ENCODE data around the gene ST3GAL2.
"Not testable (repeated sequence)": the region's sequence is repeated elsewhere in the genome, so short reads cannot be mapped to it uniquely, and the experiment has no call there.

Gene ST3GAL2

DNA sequence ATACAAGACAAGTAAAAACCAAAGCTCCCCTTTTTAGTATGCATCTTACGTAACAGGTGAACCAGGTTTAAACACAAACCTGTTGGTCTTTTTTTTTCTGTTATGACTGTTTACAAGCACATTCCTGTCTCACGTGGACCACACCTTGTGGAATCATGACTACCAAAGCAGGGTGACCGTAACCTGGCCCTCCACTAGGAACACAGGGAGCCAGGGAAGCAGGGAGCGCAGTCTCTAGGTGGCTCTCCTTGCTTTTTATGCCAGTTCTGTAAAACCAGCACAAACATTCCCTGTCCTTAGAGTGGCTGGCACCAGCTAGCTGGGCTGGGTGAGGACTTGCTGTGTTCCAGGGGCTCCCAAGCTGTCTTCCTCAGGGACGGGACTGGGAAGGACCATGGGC lies 48.1 kb downstream of the ST3GAL2 start:
- no peak for DNase-seq
- peaks cover 45% of the 10 kb centered on the region for H3K36me3 Mint-ChIP-seq (ENCODE audit: low read depth)
- H3K27me3 Mint-ChIP-seq (ENCODE audit: low read depth, poor library complexity): no peaks in the 10 kb centered on the region
- H3K27ac Mint-ChIP-seq: peak overlapping the region; percentile 57
- TF ChIP-seq, protein P1, sequence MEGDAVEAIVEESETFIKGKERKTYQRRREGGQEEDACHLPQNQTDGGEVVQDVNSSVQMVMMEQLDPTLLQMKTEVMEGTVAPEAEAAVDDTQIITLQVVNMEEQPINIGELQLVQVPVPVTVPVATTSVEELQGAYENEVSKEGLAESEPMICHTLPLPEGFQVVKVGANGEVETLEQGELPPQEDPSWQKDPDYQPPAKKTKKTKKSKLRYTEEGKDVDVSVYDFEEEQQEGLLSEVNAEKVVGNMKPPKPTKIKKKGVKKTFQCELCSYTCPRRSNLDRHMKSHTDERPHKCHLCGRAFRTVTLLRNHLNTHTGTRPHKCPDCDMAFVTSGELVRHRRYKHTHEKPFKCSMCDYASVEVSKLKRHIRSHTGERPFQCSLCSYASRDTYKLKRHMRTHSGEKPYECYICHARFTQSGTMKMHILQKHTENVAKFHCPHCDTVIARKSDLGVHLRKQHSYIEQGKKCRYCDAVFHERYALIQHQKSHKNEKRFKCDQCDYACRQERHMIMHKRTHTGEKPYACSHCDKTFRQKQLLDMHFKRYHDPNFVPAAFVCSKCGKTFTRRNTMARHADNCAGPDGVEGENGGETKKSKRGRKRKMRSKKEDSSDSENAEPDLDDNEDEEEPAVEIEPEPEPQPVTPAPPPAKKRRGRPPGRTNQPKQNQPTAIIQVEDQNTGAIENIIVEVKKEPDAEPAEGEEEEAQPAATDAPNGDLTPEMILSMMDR (IDR thresholded peaks at IDR 0.05): no peak
- no peak overlapping the region for H3K4me3 Mint-ChIP-seq
- no peaks in the 10 kb centered on the region for H3K9me3 Mint-ChIP-seq
- no peaks in the 10 kb centered on the region for H3K4me1 Mint-ChIP-seq

DNA sequence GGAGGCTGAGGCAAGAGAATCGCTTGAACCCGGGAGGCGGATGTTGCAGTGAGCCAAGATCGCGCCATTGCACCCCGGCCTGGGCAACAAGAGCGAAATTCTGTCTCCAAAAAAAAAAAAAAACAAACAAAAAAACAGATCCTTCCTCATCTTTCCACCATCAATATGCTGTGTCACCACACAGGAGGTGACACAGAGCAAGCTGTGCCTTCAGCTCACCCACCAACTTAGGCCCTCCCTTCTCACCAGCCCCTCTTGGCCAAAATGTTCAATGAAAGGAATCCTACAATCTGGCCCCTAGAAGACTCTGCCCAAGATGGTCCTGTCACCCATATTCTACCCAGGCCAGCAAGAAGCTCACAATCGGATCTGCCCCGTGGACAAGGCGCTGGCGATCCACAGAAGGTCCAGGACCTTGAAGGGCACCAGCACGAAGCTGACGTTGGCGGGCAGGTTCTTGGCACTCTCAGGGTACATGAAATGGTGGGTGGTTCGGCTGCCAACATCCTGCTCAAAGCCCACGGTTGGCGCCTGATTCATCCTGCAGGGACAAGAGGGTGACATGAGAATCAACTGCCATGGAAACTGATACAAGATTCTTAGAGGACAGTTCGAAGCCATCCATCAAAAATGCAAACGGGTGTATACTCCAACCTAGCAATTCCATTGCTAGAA lies 50.8 kb downstream of the ST3GAL2 start:
- no peak overlapping the region for H3K4me3 Mint-ChIP-seq
- H3K27me3 Mint-ChIP-seq (ENCODE audit: low read depth, poor library complexity): no peaks in the 10 kb centered on the region
- H3K4me1 Mint-ChIP-seq: no peaks in the 10 kb centered on the region
- TF ChIP-seq, protein P1 (IDR thresholded peaks at IDR 0.05): no peak
- H3K9me3 Mint-ChIP-seq: no peaks in the 10 kb centered on the region
- H3K27ac Mint-ChIP-seq: peak overlapping the region; percentile 3
- DNase-seq: no peak
- H3K36me3 Mint-ChIP-seq (ENCODE audit: low read depth): peaks cover 52% of the 10 kb centered on the region

GRCh38 chr16:70386289-70386986 lies 52.5 kb downstream of the ST3GAL2 start:
- H3K27me3 Mint-ChIP-seq (ENCODE audit: low read depth, poor library complexity); H3K27ac Mint-ChIP-seq: not testable (repeated sequence)
- peaks cover 52% of the 10 kb centered on the region for H3K36me3 Mint-ChIP-seq (ENCODE audit: low read depth)

DNA sequence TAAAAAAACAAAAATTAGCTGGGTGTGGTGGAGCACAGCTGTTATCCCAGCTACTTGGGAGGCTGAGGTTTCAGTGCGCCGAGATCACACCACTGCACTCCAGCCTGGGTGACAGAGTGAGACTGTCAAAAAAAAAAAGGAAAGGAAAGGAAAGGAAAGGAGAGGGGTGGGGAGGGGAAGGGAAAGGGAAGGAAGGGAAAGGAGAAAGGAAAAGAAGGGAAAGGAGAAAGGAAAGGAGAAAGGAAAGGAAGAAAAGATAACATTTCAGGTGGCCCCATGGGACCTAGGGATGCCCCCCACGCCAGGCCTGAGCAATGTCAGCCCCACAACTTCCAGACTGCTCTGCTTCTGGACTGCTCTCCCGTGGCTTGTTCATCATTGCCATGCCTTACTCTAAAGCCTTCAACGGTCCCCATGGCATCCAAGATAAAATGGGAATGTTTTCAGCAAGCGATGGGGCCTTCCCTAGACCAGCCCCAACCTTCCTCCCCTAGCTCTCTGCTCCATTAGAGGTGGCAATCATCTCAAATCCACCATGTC lies 55.4 kb downstream of the ST3GAL2 start:
- peaks cover 36% of the 10 kb centered on the region for H3K36me3 Mint-ChIP-seq (ENCODE audit: low read depth)
- H3K27me3 Mint-ChIP-seq (ENCODE audit: low read depth, poor library complexity): no peaks in the 10 kb centered on the region
- DNase-seq: no peak
- no peaks in the 10 kb centered on the region for H3K9me3 Mint-ChIP-seq
- peak overlapping the region; percentile 6 for H3K27ac Mint-ChIP-seq
- no peak overlapping the region for H3K4me3 Mint-ChIP-seq
- TF ChIP-seq, protein P1 (IDR thresholded peaks at IDR 0.05): no peak
- H3K4me1 Mint-ChIP-seq: peaks cover 13% of the 10 kb centered on the region

More at GRCh38 chr16:70386289-70386986, 52.5 kb downstream of the ST3GAL2 start:
- not testable (repeated sequence) for H3K9me3 Mint-ChIP-seq, H3K4me3 Mint-ChIP-seq, H3K4me1 Mint-ChIP-seq, DNase-seq

GRCh38 chr16:70381604-70382342 lies 57.1 kb downstream of the ST3GAL2 start:
- Mint-ChIP-seq H3K4me3 (peak overlapping the region; percentile 94), H3K4me1 (peaks cover 18% of the 10 kb centered on the region), H3K27ac (no peak overlapping the region), H3K9me3 (no peaks in the 10 kb centered on the region), H3K27me3 (ENCODE audit: low read depth, poor library complexity) (no peaks in the 10 kb centered on the region), H3K36me3 (ENCODE audit: low read depth) (peaks cover 33% of the 10 kb centered on the region)
- DNase-seq: no peak
- TF ChIP-seq, protein P1 (IDR thresholded peaks at IDR 0.05): no peak
